Head of caudate nucleus (tissue), 42 donors: ENCODE results near the gene SH2D1B.

Experiments used
- DNase-seq, 42 donors: peaks; one replicate each; pipeline versions ENCODE4 v3.0.0 to v3.0.0-alpha.2; 2020 to 2021; ENCODE audit warnings: mixed read lengths in 7 of 42
- intact Hi-C: fragments of 100-400 bp; cut with DNase I; formaldehyde crosslinking; loops from one replicate; pipeline ENCODE4 v1.15.0; 2022

Gene SH2D1B

GRCh38 chr1:162385280-162385623 is 26.7 kb downstream of the SH2D1B start:
- no peak for DNase-seq
- intact Hi-C loops = no loop called here

GRCh38 chr1:162384601-162385279 is 27.2 kb downstream of the SH2D1B start:
- peak in 1 of 42 donors; percentile 8 for DNase-seq
- intact Hi-C loops = no loop called here

GRCh38 chr1:162384116-162384515 is 27.8 kb downstream of the SH2D1B start:
- DNase-seq = peak in 2 of 42 donors; percentile 11 to 20
- intact Hi-C loops = no loop called here

GRCh38 chr1:162383516-162383915 is 28.4 kb downstream of the SH2D1B start:
- DNase-seq = peak in 1 of 42 donors; percentile 7
- intact Hi-C loops = no loop called here

- intact Hi-C loops = no loop called here
- peak in 1 of 42 donors; percentile 9 for DNase-seq
Measured at GRCh38 chr1:162383091-162383490, 28.8 kb downstream of the SH2D1B start.

- intact Hi-C loops = no loop called here
Measured at GRCh38 chr1:162381941-162382750, 29.8 kb downstream of the SH2D1B start.

GRCh38 chr1:162381383-162381782 is 30.6 kb downstream of the SH2D1B start, which contains the start of gene C1orf226:
TSS of gene C1orf226 (plus strand) at chr1:162381728. CDS start at chr1:162381902, 174 bp downstream.
- peak in 2 of 42 donors; percentile 4 for DNase-seq
- intact Hi-C loops = no loop called here

More at GRCh38 chr1:162381941-162382750, 29.8 kb downstream of the SH2D1B start:
- peak in 2 of 42 donors; percentile 9 to 10 for DNase-seq

GRCh38 chr1:162380061-162380846 is 31.7 kb downstream of the SH2D1B start:
- intact Hi-C loops = no loop called here
- DNase-seq = peak in 2 of 42 donors; percentile 10 to 34

GRCh38 chr1:162376691-162377090 is 35.2 kb downstream of the SH2D1B start, which contains the start of gene SPATA46:
TSS of gene SPATA46 (minus strand) at chr1:162376854. CDS start at chr1:162376790, 64 bp downstream.
- DNase-seq = peak in 2 of 42 donors; percentile 1 to 7

GRCh38 chr1:162375463-162375862 is 36.5 kb downstream of the SH2D1B start:
- no peak for DNase-seq
- intact Hi-C loops = no loop called here

More at GRCh38 chr1:162376691-162377090, 35.2 kb downstream of the SH2D1B start, which contains the start of gene SPATA46:
- intact Hi-C loops = no loop called here

- no peak for DNase-seq
- intact Hi-C loops = no loop called here
Measured at GRCh38 chr1:162374406-162374805, 37.5 kb downstream of the SH2D1B start.

- DNase-seq = no peak
- intact Hi-C loops = no loop called here
Measured at GRCh38 chr1:162373541-162374260, 38.2 kb downstream of the SH2D1B start.

- intact Hi-C loops = no loop called here
- no peak for DNase-seq
Measured at GRCh38 chr1:162373072-162373427, 38.9 kb downstream of the SH2D1B start.

GRCh38 chr1:162372159-162373071 is 39.5 kb downstream of the SH2D1B start:
- peak in 1 of 42 donors; percentile 4 for DNase-seq
- intact Hi-C loops = no loop called here

GRCh38 chr1:162371611-162372010 is 40.3 kb downstream of the SH2D1B start:
- intact Hi-C loops = no loop called here
- DNase-seq = peak in 1 of 42 donors; percentile 7

- intact Hi-C loops = no loop called here
Measured at GRCh38 chr1:162370721-162371120, 41.2 kb downstream of the SH2D1B start.

GRCh38 chr1:162370161-162370560 is 41.8 kb downstream of the SH2D1B start:
- no peak for DNase-seq
- intact Hi-C loops = no loop called here

More at GRCh38 chr1:162370721-162371120, 41.2 kb downstream of the SH2D1B start:
- peak in 2 of 42 donors; percentile 2 to 5 for DNase-seq

GRCh38 chr1:162369571-162369970 is 42.4 kb downstream of the SH2D1B start:
- peak in 2 of 42 donors; percentile 7 to 33 for DNase-seq
- intact Hi-C loops = no loop called here
